HL-60 (cell line): ENCODE measurements around the gene DUSP2.

Source experiments
- SPI1 ChIP-seq: IDR thresholded peaks from 2 replicates; pipeline ENCODE4 v1.6.1; 2012; ENCODE audit warnings: low read depth, mild to moderate bottlenecking, borderline replicate concordance
- TF ChIP-seq, protein P1 (sequence below): IDR thresholded peaks from 2 replicates; pipeline ENCODE4 v1.6.1; 2012; ENCODE audit warnings: low read depth; ENCODE audit not compliant: insufficient replicate concordance
- TF ChIP-seq, protein P2 (sequence below): IDR thresholded peaks from one replicate; pipeline ENCODE4 v1.5.1; 2011; ENCODE audit warnings: low read length, control low read depth, inconsistent platforms; ENCODE audit not compliant: insufficient read depth

DNA sequence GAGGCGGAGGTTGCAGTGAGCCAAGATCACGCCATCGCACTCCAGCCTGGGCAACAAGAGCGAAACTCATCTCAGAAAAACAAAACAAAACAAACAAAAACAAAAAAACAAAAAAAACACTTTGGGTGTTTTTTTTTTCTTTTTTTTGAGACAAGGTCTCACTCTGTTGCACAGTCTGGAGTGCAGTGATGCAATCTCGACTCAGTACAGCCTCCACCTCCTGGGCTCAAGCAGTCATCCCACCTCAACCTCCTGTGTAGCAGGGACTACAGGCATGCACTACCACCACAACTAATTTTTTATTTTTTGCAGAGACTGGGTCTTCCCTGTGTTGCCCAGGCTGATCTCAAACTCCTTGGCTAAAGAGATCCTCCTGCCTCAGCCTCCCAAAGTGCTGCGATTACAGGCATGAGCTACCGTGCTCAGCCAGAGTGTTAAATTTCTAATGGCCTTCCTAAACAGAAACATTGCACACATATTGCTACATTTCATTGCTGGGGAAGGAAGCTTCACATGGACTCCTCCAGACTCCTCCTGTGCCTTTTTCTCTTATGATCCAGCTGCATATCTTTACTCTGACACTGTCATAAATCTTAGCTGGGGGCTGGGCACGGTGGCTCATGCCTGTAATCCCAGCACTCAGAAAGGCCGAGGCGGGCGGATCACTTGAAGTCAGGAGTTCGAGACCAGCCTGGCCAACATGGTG lies 43.7 kb upstream of the DUSP2 start:
- TF ChIP-seq, protein P1, sequence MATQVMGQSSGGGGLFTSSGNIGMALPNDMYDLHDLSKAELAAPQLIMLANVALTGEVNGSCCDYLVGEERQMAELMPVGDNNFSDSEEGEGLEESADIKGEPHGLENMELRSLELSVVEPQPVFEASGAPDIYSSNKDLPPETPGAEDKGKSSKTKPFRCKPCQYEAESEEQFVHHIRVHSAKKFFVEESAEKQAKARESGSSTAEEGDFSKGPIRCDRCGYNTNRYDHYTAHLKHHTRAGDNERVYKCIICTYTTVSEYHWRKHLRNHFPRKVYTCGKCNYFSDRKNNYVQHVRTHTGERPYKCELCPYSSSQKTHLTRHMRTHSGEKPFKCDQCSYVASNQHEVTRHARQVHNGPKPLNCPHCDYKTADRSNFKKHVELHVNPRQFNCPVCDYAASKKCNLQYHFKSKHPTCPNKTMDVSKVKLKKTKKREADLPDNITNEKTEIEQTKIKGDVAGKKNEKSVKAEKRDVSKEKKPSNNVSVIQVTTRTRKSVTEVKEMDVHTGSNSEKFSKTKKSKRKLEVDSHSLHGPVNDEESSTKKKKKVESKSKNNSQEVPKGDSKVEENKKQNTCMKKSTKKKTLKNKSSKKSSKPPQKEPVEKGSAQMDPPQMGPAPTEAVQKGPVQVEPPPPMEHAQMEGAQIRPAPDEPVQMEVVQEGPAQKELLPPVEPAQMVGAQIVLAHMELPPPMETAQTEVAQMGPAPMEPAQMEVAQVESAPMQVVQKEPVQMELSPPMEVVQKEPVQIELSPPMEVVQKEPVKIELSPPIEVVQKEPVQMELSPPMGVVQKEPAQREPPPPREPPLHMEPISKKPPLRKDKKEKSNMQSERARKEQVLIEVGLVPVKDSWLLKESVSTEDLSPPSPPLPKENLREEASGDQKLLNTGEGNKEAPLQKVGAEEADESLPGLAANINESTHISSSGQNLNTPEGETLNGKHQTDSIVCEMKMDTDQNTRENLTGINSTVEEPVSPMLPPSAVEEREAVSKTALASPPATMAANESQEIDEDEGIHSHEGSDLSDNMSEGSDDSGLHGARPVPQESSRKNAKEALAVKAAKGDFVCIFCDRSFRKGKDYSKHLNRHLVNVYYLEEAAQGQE, result no peak
- TF ChIP-seq, protein P2, sequence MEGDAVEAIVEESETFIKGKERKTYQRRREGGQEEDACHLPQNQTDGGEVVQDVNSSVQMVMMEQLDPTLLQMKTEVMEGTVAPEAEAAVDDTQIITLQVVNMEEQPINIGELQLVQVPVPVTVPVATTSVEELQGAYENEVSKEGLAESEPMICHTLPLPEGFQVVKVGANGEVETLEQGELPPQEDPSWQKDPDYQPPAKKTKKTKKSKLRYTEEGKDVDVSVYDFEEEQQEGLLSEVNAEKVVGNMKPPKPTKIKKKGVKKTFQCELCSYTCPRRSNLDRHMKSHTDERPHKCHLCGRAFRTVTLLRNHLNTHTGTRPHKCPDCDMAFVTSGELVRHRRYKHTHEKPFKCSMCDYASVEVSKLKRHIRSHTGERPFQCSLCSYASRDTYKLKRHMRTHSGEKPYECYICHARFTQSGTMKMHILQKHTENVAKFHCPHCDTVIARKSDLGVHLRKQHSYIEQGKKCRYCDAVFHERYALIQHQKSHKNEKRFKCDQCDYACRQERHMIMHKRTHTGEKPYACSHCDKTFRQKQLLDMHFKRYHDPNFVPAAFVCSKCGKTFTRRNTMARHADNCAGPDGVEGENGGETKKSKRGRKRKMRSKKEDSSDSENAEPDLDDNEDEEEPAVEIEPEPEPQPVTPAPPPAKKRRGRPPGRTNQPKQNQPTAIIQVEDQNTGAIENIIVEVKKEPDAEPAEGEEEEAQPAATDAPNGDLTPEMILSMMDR, result no peak
- no peak for TF ChIP-seq SPI1
